ENCODE data around the gene MGAT4C. TPM values are rescaled to one million over a fixed set of nuclear protein-coding genes. Genes with fewer than 3 reads are reported as not detected.

MGAT4C gene
- total and polyA plus RNA-seq, 12 donors: 0.20 to 12.2 (median 3.6) TPM

DNA sequence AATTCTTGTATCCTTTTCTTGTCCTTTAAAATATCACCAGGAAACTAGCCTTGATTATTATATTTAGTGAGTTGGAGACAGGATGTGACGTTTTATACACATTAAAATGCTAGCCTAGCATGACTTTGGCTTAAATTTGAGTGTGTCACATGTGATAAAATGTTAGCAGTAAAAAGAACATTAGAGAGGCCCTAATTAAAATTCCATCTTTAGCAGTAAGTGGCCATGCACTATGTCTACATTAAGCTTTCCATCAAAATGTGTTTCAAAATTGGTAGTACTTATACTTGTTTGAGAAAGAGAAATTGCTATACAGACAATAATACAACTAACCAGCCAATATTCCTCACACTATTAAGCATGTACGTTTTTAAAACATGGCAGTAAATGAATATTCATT, 29.9 kb upstream of the MGAT4C start:
- no peak overlapping the region for H3K4me3 ChIP-seq
- TF ChIP-seq, protein P1, sequence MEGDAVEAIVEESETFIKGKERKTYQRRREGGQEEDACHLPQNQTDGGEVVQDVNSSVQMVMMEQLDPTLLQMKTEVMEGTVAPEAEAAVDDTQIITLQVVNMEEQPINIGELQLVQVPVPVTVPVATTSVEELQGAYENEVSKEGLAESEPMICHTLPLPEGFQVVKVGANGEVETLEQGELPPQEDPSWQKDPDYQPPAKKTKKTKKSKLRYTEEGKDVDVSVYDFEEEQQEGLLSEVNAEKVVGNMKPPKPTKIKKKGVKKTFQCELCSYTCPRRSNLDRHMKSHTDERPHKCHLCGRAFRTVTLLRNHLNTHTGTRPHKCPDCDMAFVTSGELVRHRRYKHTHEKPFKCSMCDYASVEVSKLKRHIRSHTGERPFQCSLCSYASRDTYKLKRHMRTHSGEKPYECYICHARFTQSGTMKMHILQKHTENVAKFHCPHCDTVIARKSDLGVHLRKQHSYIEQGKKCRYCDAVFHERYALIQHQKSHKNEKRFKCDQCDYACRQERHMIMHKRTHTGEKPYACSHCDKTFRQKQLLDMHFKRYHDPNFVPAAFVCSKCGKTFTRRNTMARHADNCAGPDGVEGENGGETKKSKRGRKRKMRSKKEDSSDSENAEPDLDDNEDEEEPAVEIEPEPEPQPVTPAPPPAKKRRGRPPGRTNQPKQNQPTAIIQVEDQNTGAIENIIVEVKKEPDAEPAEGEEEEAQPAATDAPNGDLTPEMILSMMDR (IDR thresholded peaks at IDR 0.05): no peak
- DNase-seq (no peak), ATAC-seq (no peak)
- 51 to 62% methylated on average over 2 of the region's 2 CpGs for WGBS, 2 donors
- no peaks in the 10 kb centered on the region for H3K27me3 ChIP-seq
- intact Hi-C loops (cut with DNase I): no loop called here
- no peaks in the 10 kb centered on the region for H3K36me3 ChIP-seq
- H3K27ac ChIP-seq: no peak overlapping the region
- peaks cover 0 to 14% (median 0%) of the 10 kb centered on the region in 11 donors for H3K9me3 ChIP-seq
- H3K4me1 ChIP-seq: no peaks in the 10 kb centered on the region

DNA sequence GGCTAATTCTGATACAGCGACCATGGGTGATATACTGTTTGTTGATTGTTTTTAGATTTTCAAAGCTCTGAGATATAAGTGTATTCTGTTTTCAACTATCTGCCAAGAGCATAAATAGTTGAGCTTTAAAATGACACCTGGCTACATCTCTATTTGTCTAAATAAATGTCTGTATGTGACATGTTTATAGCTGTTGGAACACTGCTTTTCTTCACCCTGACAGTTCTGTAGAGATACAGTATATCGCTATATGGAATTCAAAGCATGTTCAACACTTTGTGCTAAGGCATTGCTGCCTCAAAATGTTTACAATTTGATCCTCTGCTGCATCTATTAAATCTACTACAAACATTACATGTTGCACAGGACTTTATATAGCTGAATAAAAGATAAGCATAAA, 27.4 kb upstream of the MGAT4C start:
- Histone ChIP-seq H3K27me3 (no peaks in the 10 kb centered on the region), H3K9me3 (peaks cover 0 to 5% (median 0%) of the 10 kb centered on the region in 11 donors), H3K4me1 (no peaks in the 10 kb centered on the region), H3K27ac (no peak overlapping the region), H3K36me3 (no peaks in the 10 kb centered on the region), H3K4me3 (no peak overlapping the region)
- WGBS, 2 donors: 46 to 53% methylated on average over 2 of the region's 2 CpGs
- no peak for DNase-seq
- intact Hi-C loops (cut with DNase I): no loop called here
- TF ChIP-seq, protein P1 (IDR thresholded peaks at IDR 0.05): no peak
- no peak for ATAC-seq

DNA sequence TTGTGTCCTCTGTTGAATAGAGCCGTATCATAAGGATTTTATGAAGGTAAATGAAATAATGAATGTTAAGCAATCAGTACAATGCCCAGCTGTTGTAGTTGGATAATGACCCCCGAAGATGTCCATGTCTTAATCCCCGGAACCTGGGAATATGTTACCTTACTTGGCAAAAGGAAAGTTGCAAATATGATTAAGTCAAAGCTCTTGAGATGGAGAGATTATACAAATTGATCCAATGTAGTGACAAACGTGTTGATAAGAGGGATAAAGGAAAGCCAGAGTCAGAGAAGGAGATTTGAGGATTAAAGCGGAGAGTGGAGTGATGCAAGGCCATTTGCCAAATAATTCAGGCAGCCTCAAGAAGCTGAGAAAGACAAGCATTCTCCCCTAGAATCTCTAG, 19.2 kb upstream of the MGAT4C start:
- TF ChIP-seq, protein P1 (IDR thresholded peaks at IDR 0.05): no peak
- ATAC-seq: no peak
- H3K4me1 ChIP-seq: no peaks in the 10 kb centered on the region
- no peaks in the 10 kb centered on the region for H3K27me3 ChIP-seq
- WGBS, 2 donors: 85 to 86% methylated on average over 5 of the region's 5 CpGs
- intact Hi-C loops (cut with DNase I): no loop called here
- H3K9me3 ChIP-seq: no peaks in the 10 kb centered on the region
- no peak for DNase-seq
- H3K36me3 ChIP-seq: no peaks in the 10 kb centered on the region
- H3K27ac ChIP-seq: no peak overlapping the region
- no peak overlapping the region for H3K4me3 ChIP-seq

DNA sequence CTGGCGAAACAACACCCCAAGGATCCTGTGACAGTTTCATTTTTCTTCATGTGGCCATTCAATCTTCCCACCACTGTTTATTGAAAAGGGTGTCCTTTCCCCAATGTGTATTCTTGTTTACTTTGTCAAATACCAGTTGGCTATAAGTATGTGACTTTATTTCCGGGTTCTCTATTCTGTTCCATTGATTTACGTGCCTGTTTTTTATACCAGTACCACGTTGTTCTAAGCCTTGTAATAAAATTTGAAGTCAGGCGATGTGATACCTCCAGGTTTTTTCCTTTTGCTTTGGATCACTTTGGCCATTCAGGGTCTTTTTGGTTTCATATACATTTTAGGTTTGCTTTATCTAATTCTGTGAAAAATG, 9.1 kb upstream of the MGAT4C start:
- no peaks in the 10 kb centered on the region for H3K27me3 ChIP-seq
- 75 to 80% methylated on average over 5 of the region's 5 CpGs for WGBS, 2 donors
- H3K4me1 ChIP-seq: no peaks in the 10 kb centered on the region
- no peak overlapping the region for H3K27ac ChIP-seq
- intact Hi-C loops (cut with DNase I): no loop called here
- no peaks in the 10 kb centered on the region for H3K36me3 ChIP-seq
- no peaks in the 10 kb centered on the region for H3K9me3 ChIP-seq
- no peak for DNase-seq
- peak overlapping the region in 4 of 10 donors; percentile 41 to 52 (median 43) for H3K4me3 ChIP-seq
- ATAC-seq: no peak
- TF ChIP-seq, protein P1 (IDR thresholded peaks at IDR 0.05): no peak

Measured in heart right ventricle (tissue), 16 donors.